HepG2 (cell line): ENCODE results near the gene HECTD1. TPM values are rescaled to one million over a fixed set of nuclear protein-coding genes. Genes with fewer than 3 reads are reported as not detected.

Experiments
- ATAC-seq: fragments of 200-7000 bp; cut with Tn5 transposase; 3 replicates; pipeline ENCODE4 v1.9.1; 2020; ENCODE audit warnings: mild to moderate bottlenecking, moderate library complexity
- BruUV-seq: library from RNA; stranded (reverse); fragments of 400-500 nt; replicated peaks from 2 replicates; lab custom pipeline; 2021; lab: Mats Ljungman, UMichigan
- CTCF ChIA-PET: fragments of 300-600 bp; formaldehyde crosslinking; extraction: SDS; loops from one replicate; lab custom pipeline; 2021; ENCODE audit warnings: low total read pairs, inconsistent platforms, low intra/inter-chr PET ratio; lab: Yijun Ruan, JAX
- POLR2A ChIA-PET: fragments of 350-600 bp; sonication (Branson Sonifier 250); formaldehyde crosslinking; loops from one replicate; lab custom pipeline; 2020; ENCODE audit warnings: antibody characterized with exemption, inconsistent platforms; lab: Yijun Ruan, JAX
- DNase-seq: peaks from one replicate; pipeline ENCODE4 v3.0.0-alpha.2; 2015; ENCODE audit warnings: low spot score
- FAIRE-seq: peaks from 3 replicates; lab custom pipeline; 2011; peaks lifted over from hg19 to GRCh38; lab: Jason Lieb, UNC
- H2AFZ ChIP-seq: one replicate; pipeline ENCODE4 v1.6.1; 2011; ENCODE audit warnings: low read length, inconsistent platforms
- H3K27ac ChIP-seq: fragments of 300-600 bp; 3 replicates; pipeline ENCODE4 v1.8.0; 2011; ENCODE audit warnings: mixed run types, mild to moderate bottlenecking, mixed read lengths, low read length, inconsistent platforms; ENCODE audit not compliant: insufficient read depth; ENCODE audit errors: extremely low read length
- H3K27me3 ChIP-seq, 2 experiments: fragments of 200-600 bp in 1 of 2; 2 replicates in 1 of 2; 3 replicates in 1 of 2; pipeline versions ENCODE4 v1.6.0 to v1.8.0; 2011; ENCODE audit warnings: low read length in 2 of 2, mild to moderate bottlenecking in 2 of 2, moderate library complexity in 2 of 2, inconsistent platforms in 1 of 2; ENCODE audit not compliant: insufficient read depth in 2 of 2, control insufficient read depth in 1 of 2
- H3K36me3 ChIP-seq, 2 experiments: fragments of 200-600 bp in 1 of 2; replicated peaks in 1 of 2; 2 replicates in 1 of 2; 3 replicates in 1 of 2; pipeline versions ENCODE4 v1.5.1 to v1.8.0; 2011; ENCODE audit warnings: low read length in 2 of 2, inconsistent platforms in 1 of 2; ENCODE audit not compliant: insufficient read depth in 2 of 2, control insufficient read depth in 1 of 2
- H3K4me1 ChIP-seq: 2 replicates; pipeline ENCODE4 v1.5.1; 2012; ENCODE audit warnings: low read length, inconsistent platforms; ENCODE audit not compliant: insufficient read depth
- H3K4me2 ChIP-seq: 2 replicates; pipeline ENCODE4 v1.6.0; 2011; ENCODE audit warnings: low read depth, low read length, inconsistent platforms
- H3K4me3 ChIP-seq, 3 experiments: fragments of 200-600 bp in 1 of 3; sonication (generic), shearing (Covaris generic) in 1 of 3; replicated peaks in 1 of 3; 2 replicates each; pipeline ENCODE4 v1.5.1; 2011 to 2016; ENCODE audit warnings: low read length in 3 of 3, inconsistent platforms in 2 of 3, low read depth in 2 of 3, mild to moderate bottlenecking in 2 of 3, control low read depth in 1 of 3, mixed read lengths in 1 of 3; ENCODE audit not compliant: insufficient read depth in 1 of 3
- H3K79me2 ChIP-seq: one replicate; pipeline ENCODE4 v1.6.1; 2011; ENCODE audit warnings: low read length, inconsistent platforms; ENCODE audit not compliant: insufficient read depth
- H3K9ac ChIP-seq: 2 replicates; pipeline ENCODE4 v1.6.0; 2011; ENCODE audit warnings: mild to moderate bottlenecking, low read depth, low read length, inconsistent platforms; ENCODE audit not compliant: insufficient read depth
- H3K9me3 ChIP-seq: 2 replicates; pipeline ENCODE4 v1.5.1; 2012; ENCODE audit warnings: mild to moderate bottlenecking, low read length
- H4K20me1 ChIP-seq: 2 replicates; pipeline ENCODE4 v1.6.0; 2011; ENCODE audit warnings: inconsistent platforms, mild to moderate bottlenecking, low read length, moderate library complexity; ENCODE audit not compliant: insufficient read depth
- BRD4 ChIP-seq: sonication (generic); formaldehyde crosslinking; IDR thresholded peaks from 2 replicates; pipeline ENCODE4 v1.4.0; 2020; ENCODE audit warnings: missing genetic modification reagents
- FLYWCH1 ChIP-seq: sonication (generic); formaldehyde crosslinking; IDR thresholded peaks from 2 replicates; pipeline ENCODE4 v1.8.1; 2023; ENCODE audit warnings: mild to moderate bottlenecking, missing genetic modification reagents
- FOSL1 ChIP-seq: sonication (generic); formaldehyde crosslinking; IDR thresholded peaks from 2 replicates; pipeline ENCODE4 v1.9.0; 2021; ENCODE audit warnings: missing genetic modification reagents, borderline replicate concordance
- KDM2A ChIP-seq: sonication (generic); formaldehyde crosslinking; IDR thresholded peaks from 2 replicates; pipeline ENCODE4 v1.4.0; 2020; ENCODE audit warnings: low read depth, missing genetic modification reagents, borderline replicate concordance
- MED13 ChIP-seq: sonication (generic); formaldehyde crosslinking; IDR thresholded peaks from 2 replicates; pipeline ENCODE4 v1.5.0; 2020; ENCODE audit warnings: missing genetic modification reagents
- MLXIP ChIP-seq: sonication (generic); formaldehyde crosslinking; IDR thresholded peaks from 2 replicates; pipeline ENCODE4 v1.9.0; 2021; ENCODE audit warnings: missing genetic modification reagents, borderline replicate concordance
- NFIB ChIP-seq: sonication (generic); formaldehyde crosslinking; IDR thresholded peaks from 2 replicates; pipeline ENCODE4 v1.9.0; 2021; ENCODE audit warnings: missing genetic modification reagents, mild to moderate bottlenecking, borderline replicate concordance
- NR2C2 ChIP-seq: sonication (generic); formaldehyde crosslinking; IDR thresholded peaks from 2 replicates; pipeline ENCODE4 v1.4.0; 2020; ENCODE audit warnings: missing genetic modification reagents, mild to moderate bottlenecking, moderate library complexity, borderline replicate concordance
- PHF5A ChIP-seq: IDR thresholded peaks from one replicate; pipeline ENCODE4 v1.6.1; 2018; ENCODE audit warnings: low read depth, missing genetic modification reagents; ENCODE audit not compliant: unreplicated experiment
- PRDM10 ChIP-seq: sonication (generic); formaldehyde crosslinking; IDR thresholded peaks from 2 replicates; pipeline ENCODE4 v1.4.0; 2020; ENCODE audit warnings: low read depth, missing genetic modification reagents
- THAP8 ChIP-seq: sonication (generic); formaldehyde crosslinking; IDR thresholded peaks from 2 replicates; pipeline ENCODE4 v1.5.1; 2020; ENCODE audit warnings: missing genetic modification reagents, mild to moderate bottlenecking, borderline replicate concordance
- ZGPAT ChIP-seq: IDR thresholded peaks from 2 replicates; pipeline ENCODE4 v1.6.1; 2016; ENCODE audit warnings: mild to moderate bottlenecking
- ZNF790 ChIP-seq: sonication (generic); formaldehyde crosslinking; IDR thresholded peaks from 2 replicates; pipeline ENCODE4 v1.8.0; 2022; ENCODE audit warnings: missing genetic modification reagents, mild to moderate bottlenecking, borderline replicate concordance
- ZSCAN31 ChIP-seq: sonication (generic); formaldehyde crosslinking; IDR thresholded peaks from 2 replicates; pipeline ENCODE4 v1.5.0; 2020; ENCODE audit warnings: low read depth, mild to moderate bottlenecking, missing genetic modification reagents
- WGBS: methylation state at CpG from one replicate; pipeline ENCODE4 v1.1.6; 2017; ENCODE audit warnings: low lambda C conversion rate; 5-methylcytosine and 5-hydroxymethylcytosine counted together
- in situ Hi-C: cut with HindIII; loops from 2 replicates; pipeline ENCODE4 v1.10.0; 2017; ENCODE audit warnings: low pct_unique_long_range_greater_than_20kb; ENCODE audit not compliant: extremely low pct_ligation_motif_present
- intact Hi-C: fragments of 100-400 bp; cut with micrococcal nuclease; formaldehyde crosslinking; loops from one replicate; pipeline ENCODE4 v1.10.0; 2022; ENCODE audit not compliant: unreplicated experiment
- polyA plus RNA-seq, 8 experiments: library from polyadenylated mRNA; depleted of rRNA in 3 of 8; stranded (reverse) in 7 of 8; unstranded in 1 of 8; fragments of >200 nt; fragmentation: Illumina TruSeq in 4 of 8; extraction: Trizol in 4 of 8; gene quantifications; 2 replicates each; pipeline versions ENCODE4 v1.2.1 to v1.2.3, GENCODE V29; 2011 to 2016; ENCODE audit warnings: low read depth in 4 of 8, missing spikeins in 1 of 8, mixed read lengths in 1 of 8; ENCODE audit not compliant: insufficient read depth in 1 of 8
- total RNA-seq, 5 experiments: library from RNA; depleted of rRNA; stranded (reverse); fragments of >200 nt; fragmentation: Illumina TruSeq; extraction: Trizol; gene quantifications; 2 replicates each; pipeline ENCODE4 v1.2.3, GENCODE V29; 2016; ENCODE audit warnings: low read depth in 1 of 5

The HECTD1 gene
- total and polyA plus RNA-seq, 2 of the 13 experiments (the other 11 are each of a cell fraction or from before 2014, with no cell fraction given): 312 to 560 TPM

- TF ChIP-seq THAP8 (CRISPR knock-in tag): 0 out of 2 replicates have a peak, but pooled peaks have one; percentile 31
These were observed 40.6 kb downstream of the HECTD1 start (continued) for GRCh38 chr14:31167032-31167431.

- DNase-seq (no peak), ATAC-seq (no peak), FAIRE-seq (no peak)
- H3K4me3 ChIP-seq: no peak overlapping the region
- no peak overlapping the region for H3K4me2 ChIP-seq
- no peak overlapping the region for H3K9ac ChIP-seq
- no peaks in the 10 kb centered on the region for H3K9me3 ChIP-seq
- H3K27ac ChIP-seq: no peak overlapping the region
- intact Hi-C loops (no loop called here), in situ Hi-C loops (no loop called here)
- no peak overlapping the region for H2AFZ ChIP-seq
- peaks cover 48 to 92% of the 10 kb centered on the region in 2 experiments for H3K36me3 ChIP-seq
- no peaks in the 10 kb centered on the region for H3K27me3 ChIP-seq
- ChIA-PET CTCF (no interaction called here), POLR2A (interaction anchor here (0.7 to 1.9 kb wide), 7 partner anchors 7 to 140 kb away, joined by 3 to 11 read pairs (median 4); partner anchors contain the start of gene HECTD1)
- H4K20me1 ChIP-seq: no peaks in the 10 kb centered on the region
- WGBS: 100% methylated on average over 3 of the region's 3 CpGs
- no peaks in the 10 kb centered on the region for H3K79me2 ChIP-seq
- H3K4me1 ChIP-seq: peaks cover 37% of the 10 kb centered on the region
- BruUV-seq: no TSS peak
- TF ChIP-seq NR2C2 (CRISPR knock-in tag) (no peak), KDM2A (CRISPR knock-in tag) (0 out of 2 replicates have a peak, but pooled peaks have one; percentile 12), NFIB (CRISPR knock-in tag) (0 out of 2 replicates have a peak, but pooled peaks have one; percentile 54), ZNF790 (no peak), FLYWCH1 (CRISPR knock-in tag) (no peak), PRDM10 (CRISPR knock-in tag) (no peak), ZGPAT (CRISPR knock-in tag) (no peak), MED13 (0 out of 2 replicates have a peak, but pooled peaks have one; percentile 5), MLXIP (CRISPR knock-in tag) (no peak), BRD4 (CRISPR knock-in tag) (no peak), FOSL1 (CRISPR knock-in tag) (no peak), PHF5A (no peak), ZSCAN31 (CRISPR knock-in tag) (0 out of 2 replicates have a peak, but pooled peaks have one; percentile 8)
These were observed 41.4 kb downstream of the HECTD1 start for GRCh38 chr14:31166271-31166561.
